Neural progenitor cell (in vitro differentiated cells): ENCODE measurements around the gene DDX20. TPM values are rescaled to one million over a fixed set of nuclear protein-coding genes. Genes with fewer than 3 reads are reported as not detected.

Experiments
- DNase-seq: peaks from one replicate; pipeline ENCODE4 v3.0.0-alpha.2; 2016; ENCODE audit warnings: low spot score
- H2AFZ ChIP-seq: fragments of 200-600 bp; sonication (generic); replicated peaks from 2 replicates; pipeline ENCODE4 v1.6.1; 2016; ENCODE audit warnings: antibody characterized with exemption
- H3F3A ChIP-seq: fragments of 200-600 bp; sonication (generic); 2 replicates; pipeline ENCODE4 v1.6.1; 2016; ENCODE audit warnings: antibody characterized with exemption, low read depth
- H3K27ac ChIP-seq: fragments of 200-600 bp; sonication (generic); 2 replicates; pipeline ENCODE4 v1.5.1; 2016; ENCODE audit warnings: mild to moderate bottlenecking
- H3K27me3 ChIP-seq: fragments of 200-600 bp; sonication (generic); 2 replicates; pipeline ENCODE4 v1.6.1; 2016; ENCODE audit warnings: mild to moderate bottlenecking, moderate library complexity
- H3K36me3 ChIP-seq: fragments of 200-600 bp; sonication (generic); 2 replicates; pipeline ENCODE4 v1.5.1; 2016
- H3K4me1 ChIP-seq: fragments of 200-600 bp; sonication (generic); 2 replicates; pipeline ENCODE4 v1.6.1; 2016; ENCODE audit warnings: mixed run types
- H3K4me2 ChIP-seq: fragments of 200-600 bp; sonication (generic); 2 replicates; pipeline ENCODE4 v1.6.1; 2016
- H3K4me3 ChIP-seq: fragments of 200-600 bp; sonication (generic); 2 replicates; pipeline ENCODE4 v1.5.1; 2016
- H3K79me2 ChIP-seq: fragments of 200-600 bp; sonication (generic); 2 replicates; pipeline ENCODE4 v1.6.1; 2016; ENCODE audit warnings: low read depth
- H3K9ac ChIP-seq: fragments of 200-600 bp; sonication (generic); 2 replicates; pipeline ENCODE4 v1.6.1; 2016
- H3K9me3 ChIP-seq: fragments of 200-600 bp; sonication (generic); 2 replicates; pipeline ENCODE4 v1.5.1; 2016; ENCODE audit warnings: low read depth
- H4K20me1 ChIP-seq: fragments of 200-600 bp; sonication (generic); 2 replicates; pipeline ENCODE4 v1.6.1; 2016; ENCODE audit warnings: low read depth
- H3K27ac Mint-ChIP-seq: 3 replicates; pipeline ENCODE4 v1.8.0; 2021; ENCODE audit warnings: mixed read lengths
- H3K27me3 Mint-ChIP-seq: 2 replicates; pipeline ENCODE4 v1.8.0; 2022; ENCODE audit warnings: low read depth, mild to moderate bottlenecking, inconsistent platforms, moderate library complexity, mixed read lengths; ENCODE audit not compliant: insufficient read depth
- H3K36me3 Mint-ChIP-seq: 3 replicates; pipeline ENCODE4 v1.8.0; 2021; ENCODE audit warnings: mixed read lengths
- H3K4me1 Mint-ChIP-seq: 3 replicates; pipeline ENCODE4 v1.8.0; 2021; ENCODE audit warnings: mixed read lengths
- H3K4me3 Mint-ChIP-seq: 3 replicates; pipeline ENCODE4 v1.8.0; 2021; ENCODE audit warnings: mild to moderate bottlenecking, moderate library complexity, mixed read lengths
- H3K9me3 Mint-ChIP-seq: 3 replicates; pipeline ENCODE4 v1.8.0; 2020; ENCODE audit warnings: mixed read lengths
- CTCF ChIP-seq: fragments of 200-600 bp; sonication (generic); IDR thresholded peaks from 2 replicates; pipeline ENCODE4 v1.5.1; 2017; ENCODE audit warnings: antibody characterized with exemption, mild to moderate bottlenecking
- EZH2 ChIP-seq: fragments of 200-600 bp; sonication (generic); IDR thresholded peaks from 2 replicates; pipeline ENCODE4 v1.6.1; 2017; ENCODE audit warnings: antibody characterized with exemption, mild to moderate bottlenecking, moderate library complexity
- EZH2phosphoT487 ChIP-seq: fragments of 200-600 bp; sonication (generic); IDR thresholded peaks from 2 replicates; pipeline ENCODE4 v1.6.1; 2017; ENCODE audit warnings: antibody characterized with exemption
- total RNA-seq: library from RNA; depleted of rRNA; stranded (reverse); fragments of >200 nt; gene quantifications from 2 replicates; pipeline ENCODE4 v1.2.3, GENCODE V29; 2015; ENCODE audit warnings: low replicate concordance

The DDX20 gene
- total RNA-seq, 1 donor from 2014 or later = 30.4 TPM

- H4K20me1 ChIP-seq = no peaks in the 10 kb centered on the region
- H3K27me3 ChIP-seq = no peaks in the 10 kb centered on the region
- Mint-ChIP-seq H3K4me3 (no peak overlapping the region), H3K9me3 (no peaks in the 10 kb centered on the region), H3K27me3 (no peaks in the 10 kb centered on the region), H3K4me1 (peaks cover 4% of the 10 kb centered on the region), H3K27ac (peak overlapping the region; percentile 30), H3K36me3 (no peaks in the 10 kb centered on the region)
- no peaks in the 10 kb centered on the region for H3K79me2 ChIP-seq
- H3K9me3 ChIP-seq = no peaks in the 10 kb centered on the region
- TF ChIP-seq EZH2 (no peak), CTCF (no peak), EZH2phosphoT487 (no peak)
- no peak overlapping the region for H3K4me2 ChIP-seq
- no peak overlapping the region for H3K27ac ChIP-seq
- H3F3A ChIP-seq = no peaks in the 10 kb centered on the region
- no peak for DNase-seq
- H2AFZ ChIP-seq = no peak overlapping the region
- peaks cover 3% of the 10 kb centered on the region for H3K4me1 ChIP-seq
- H3K4me3 ChIP-seq = no peak overlapping the region
- H3K36me3 ChIP-seq = no peaks in the 10 kb centered on the region
- no peak overlapping the region for H3K9ac ChIP-seq
Observed at GRCh38 chr1:111792249-111792648, 36.5 kb downstream of the DDX20 start.

- H3F3A ChIP-seq = no peaks in the 10 kb centered on the region
- Mint-ChIP-seq H3K27me3 (no peaks in the 10 kb centered on the region), H3K36me3 (no peaks in the 10 kb centered on the region), H3K4me3 (no peak overlapping the region), H3K9me3 (peaks cover under 1% of the 10 kb centered on the region), H3K27ac (no peak overlapping the region), H3K4me1 (peaks cover 4% of the 10 kb centered on the region)
- H3K36me3 ChIP-seq = no peaks in the 10 kb centered on the region
- H3K9ac ChIP-seq = no peak overlapping the region
- peaks cover 3% of the 10 kb centered on the region for H3K4me1 ChIP-seq
- no peaks in the 10 kb centered on the region for H3K79me2 ChIP-seq
- H3K27me3 ChIP-seq = no peaks in the 10 kb centered on the region
- no peaks in the 10 kb centered on the region for H3K9me3 ChIP-seq
- H4K20me1 ChIP-seq = no peaks in the 10 kb centered on the region
- H3K27ac ChIP-seq = no peak overlapping the region
- no peak for DNase-seq
- no peak overlapping the region for H2AFZ ChIP-seq
- no peak overlapping the region for H3K4me2 ChIP-seq
- TF ChIP-seq EZH2phosphoT487 = no peak
- TF ChIP-seq EZH2 = no peak
- no peak for TF ChIP-seq CTCF
- H3K4me3 ChIP-seq = no peak overlapping the region
Observed at GRCh38 chr1:111793923-111794322, 38.2 kb downstream of the DDX20 start.

- peaks cover 6% of the 10 kb centered on the region for H3K4me1 Mint-ChIP-seq
- H3K27ac Mint-ChIP-seq = no peak overlapping the region
Observed at GRCh38 chr1:111795401-111795800, 39.7 kb downstream of the DDX20 start.

More at GRCh38 chr1:111795401-111795800, 39.7 kb downstream of the DDX20 start:
- no peaks in the 10 kb centered on the region for H4K20me1 ChIP-seq
- H3K36me3 ChIP-seq = no peaks in the 10 kb centered on the region
- H3K27me3 ChIP-seq = no peaks in the 10 kb centered on the region
- Mint-ChIP-seq H3K4me3 (no peak overlapping the region), H3K36me3 (no peaks in the 10 kb centered on the region), H3K27me3 (no peaks in the 10 kb centered on the region), H3K9me3 (peaks cover 3% of the 10 kb centered on the region)
- no peak for DNase-seq
- H3K4me3 ChIP-seq = no peak overlapping the region
- H3K4me2 ChIP-seq = no peak overlapping the region
- H3K9me3 ChIP-seq = no peaks in the 10 kb centered on the region
- no peaks in the 10 kb centered on the region for H3F3A ChIP-seq
- no peak for TF ChIP-seq EZH2phosphoT487
- TF ChIP-seq CTCF = no peak
- TF ChIP-seq EZH2 = no peak
- no peaks in the 10 kb centered on the region for H3K79me2 ChIP-seq
- no peak overlapping the region for H2AFZ ChIP-seq
- no peak overlapping the region for H3K27ac ChIP-seq
- H3K4me1 ChIP-seq = peaks cover 3% of the 10 kb centered on the region
- H3K9ac ChIP-seq = no peak overlapping the region
